ENCODE results near the gene SGPP2.
"Not testable (repeated sequence)": the region's sequence is repeated elsewhere in the genome, so short reads cannot be mapped to it uniquely, and the experiment has no call there.

The SGPP2 gene

GRCh38 chr2:222577341-222577740, 153.0 kb downstream of the SGPP2 start:
- DNase-seq (ENCODE audit: low read depth): no peak

- peak; percentile 7 for DNase-seq (ENCODE audit: low read depth)
These were observed 158.6 kb downstream of the SGPP2 start for GRCh38 chr2:222582928-222583327.

- not testable (repeated sequence) for DNase-seq (ENCODE audit: low read depth)
These were observed 160.2 kb downstream of the SGPP2 start for GRCh38 chr2:222584589-222584988.

- no peak for DNase-seq (ENCODE audit: low read depth)
These were observed 167.3 kb downstream of the SGPP2 start for GRCh38 chr2:222591661-222592060.

- no peak for DNase-seq (ENCODE audit: low read depth)
These were observed 167.8 kb downstream of the SGPP2 start for GRCh38 chr2:222592176-222592575.

GRCh38 chr2:222594679-222595078, 170.3 kb downstream of the SGPP2 start:
- peak; percentile 72 for DNase-seq (ENCODE audit: low read depth)

GRCh38 chr2:222595581-222595980, 171.2 kb downstream of the SGPP2 start:
- DNase-seq (ENCODE audit: low read depth): no peak

- no peak for DNase-seq (ENCODE audit: low read depth)
These were observed 174.3 kb downstream of the SGPP2 start for GRCh38 chr2:222598611-222599010.

GRCh38 chr2:222603501-222603900, 179.2 kb downstream of the SGPP2 start:
- no peak for DNase-seq (ENCODE audit: low read depth)

GRCh38 chr2:222604749-222605515, 180.6 kb downstream of the SGPP2 start:
- peak; percentile 55 for DNase-seq (ENCODE audit: low read depth)

- no peak for DNase-seq (ENCODE audit: low read depth)
These were observed 182.0 kb downstream of the SGPP2 start for GRCh38 chr2:222606306-222606705.

GRCh38 chr2:222608081-222608480, 183.7 kb downstream of the SGPP2 start:
- no peak for DNase-seq (ENCODE audit: low read depth)

- peak; percentile 47 for DNase-seq (ENCODE audit: low read depth)
These were observed 185.0 kb downstream of the SGPP2 start for GRCh38 chr2:222609381-222609780.

Data from fibroblast of gingiva (primary cell).